ENCODE measurements around the gene SEC22A.

- TF ChIP-seq CTCF (IDR thresholded peaks at IDR 0.05; ENCODE audit: poor library complexity) = no peak
- no peak for TF ChIP-seq EZH2phosphoT487 (IDR thresholded peaks at IDR 0.05; ENCODE audit: low read depth, severe bottlenecking, unreplicated experiment)
- no peak for TF ChIP-seq EZH2 (IDR thresholded peaks at IDR 0.05; ENCODE audit: borderline replicate concordance)
Observed at GRCh38 chr3:123262226-123262625, 60.5 kb downstream of the SEC22A start.

All from hepatocyte (in vitro differentiated cells).